Right lobe of liver (tissue), 6 donors: ENCODE measurements around the gene TMED4. TPM values are rescaled to one million over a fixed set of nuclear protein-coding genes. Genes with fewer than 3 reads are reported as not detected.
"Not testable (repeated sequence)": the region's sequence is repeated elsewhere in the genome, so short reads cannot be mapped to it uniquely, and the experiment has no call there.

Experiments used
- ATAC-seq, 4 donors: fragments of 200-7000 bp; cut with Tn5 transposase; one replicate each; pipeline ENCODE4 v1.9.1; 2020; ENCODE audit warnings: mild to moderate bottlenecking in 4 of 4, moderate library complexity in 4 of 4
- DNase-seq, 3 donors: peaks; one replicate each; pipeline ENCODE4 v3.0.0-alpha.2; 2020
- H3K27ac ChIP-seq, 3 donors: fragments of 200-600 bp; one replicate each; pipeline ENCODE4 v1.8.0; 2022
- H3K27me3 ChIP-seq, 2 donors: fragments of 200-600 bp; one replicate each; pipeline ENCODE4 v1.8.0; 2022
- H3K36me3 ChIP-seq, 4 donors: fragments of 200-600 bp; sonication (generic) in 1 of 4; one replicate each; pipeline versions ENCODE4 v1.5.1 to v1.8.0; 2017 to 2022; ENCODE audit warnings: control low read depth in 1 of 4
- H3K4me1 ChIP-seq, 4 donors: fragments of 200-600 bp; sonication (generic) in 1 of 4; one replicate each; pipeline versions ENCODE4 v1.5.1 to v1.8.0; 2017 to 2022; ENCODE audit warnings: control low read depth in 1 of 4
- H3K4me3 ChIP-seq, 3 donors: fragments of 200-600 bp; one replicate each; pipeline ENCODE4 v1.8.0; 2022
- H3K9me3 ChIP-seq, 4 donors: fragments of 200-600 bp; sonication (generic) in 1 of 4; one replicate each; pipeline versions ENCODE4 v1.5.1 to v1.8.0; 2017 to 2022; ENCODE audit warnings: control low read depth in 1 of 4
- POLR2A ChIP-seq: fragments of 450-650 bp; IDR thresholded peaks from one replicate; pipeline ENCODE4 v1.6.1; 2017; ENCODE audit warnings: antibody characterized with exemption, mild to moderate bottlenecking
- WGBS: methylation state at CpG from one replicate; pipeline ENCODE4 v1.1.6; 2018; ENCODE audit warnings: low coverage, low lambda C conversion rate; ENCODE audit not compliant: insufficient coverage; ENCODE audit errors: missing lambda C conversion rate; 5-methylcytosine and 5-hydroxymethylcytosine counted together
- intact Hi-C, 2 donors: fragments of 100-400 bp; cut with DNase I; formaldehyde crosslinking; loops; one replicate each; pipeline versions ENCODE4 v1.11.2 to v1.14.1; 2022
- total RNA-seq, 6 experiments: library from RNA; depleted of rRNA in 2 of 6; stranded (reverse); fragments of >200 nt in 2 of 6; fragmentation: NEBNext Ultra II Directional in 3 of 6; extraction: Animal tissue kit (Norgen Biotek cat#: 25700) in 3 of 6; gene quantifications; one replicate each; pipeline versions ENCODE4 v1.1.0 to v1.2.4, GENCODE V29; 2016 to 2023
- TF ChIP-seq, protein P1 (sequence below), 4 donors: fragments of 200-600 bp in 3 of 4; fragments of 450-650 bp in 1 of 4; IDR thresholded peaks; one replicate each; pipeline versions ENCODE4 v1.5.1 to v1.8.0; 2016 to 2022; ENCODE audit warnings: antibody characterized with exemption in 4 of 4, mild to moderate bottlenecking in 2 of 4
- donor health status: DM: no; HTN: yes; CAD: no.
- donor health status: DM: no; HTN: no; CAD: no.
- donor health status: DM: no; HTN: no; CAD: no.
- donor health status: DM: no; HTN: yes; CAD: no.
- donor health status: DM: no; HTN: yes; CAD: no.

TMED4 gene
- total RNA-seq, 6 experiments from 2014 or later: 32.5 to 91.1 (median 41.7) TPM

DNA sequence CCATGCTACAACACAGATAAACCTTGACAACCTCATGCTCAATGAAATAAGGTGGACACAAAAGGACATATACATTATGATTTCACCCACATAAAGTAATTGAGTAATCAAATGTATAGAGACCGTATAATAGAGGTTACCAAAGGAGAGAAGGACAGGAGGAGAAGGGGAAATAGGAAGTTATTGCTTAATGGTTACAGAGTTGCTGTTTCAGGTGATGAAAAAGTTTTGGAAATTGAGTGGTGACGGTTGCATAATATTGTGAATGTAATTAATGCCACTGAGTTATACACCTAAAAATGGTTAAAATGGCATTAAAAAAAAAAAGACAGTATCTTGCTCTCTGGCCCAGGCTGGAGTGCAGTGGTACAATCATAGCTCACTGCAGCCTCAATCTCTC, 22.9 kb upstream of the TMED4 start:
- Histone ChIP-seq H3K36me3 (no peaks in the 10 kb centered on the region), H3K27ac (no peak overlapping the region), H3K4me1 (peaks cover 0 to 11% (median 1%) of the 10 kb centered on the region in 4 donors), H3K27me3 (no peaks in the 10 kb centered on the region), H3K9me3 (no peaks in the 10 kb centered on the region), H3K4me3 (no peak overlapping the region)
- TF ChIP-seq POLR2A: no peak
- TF ChIP-seq, protein P1, sequence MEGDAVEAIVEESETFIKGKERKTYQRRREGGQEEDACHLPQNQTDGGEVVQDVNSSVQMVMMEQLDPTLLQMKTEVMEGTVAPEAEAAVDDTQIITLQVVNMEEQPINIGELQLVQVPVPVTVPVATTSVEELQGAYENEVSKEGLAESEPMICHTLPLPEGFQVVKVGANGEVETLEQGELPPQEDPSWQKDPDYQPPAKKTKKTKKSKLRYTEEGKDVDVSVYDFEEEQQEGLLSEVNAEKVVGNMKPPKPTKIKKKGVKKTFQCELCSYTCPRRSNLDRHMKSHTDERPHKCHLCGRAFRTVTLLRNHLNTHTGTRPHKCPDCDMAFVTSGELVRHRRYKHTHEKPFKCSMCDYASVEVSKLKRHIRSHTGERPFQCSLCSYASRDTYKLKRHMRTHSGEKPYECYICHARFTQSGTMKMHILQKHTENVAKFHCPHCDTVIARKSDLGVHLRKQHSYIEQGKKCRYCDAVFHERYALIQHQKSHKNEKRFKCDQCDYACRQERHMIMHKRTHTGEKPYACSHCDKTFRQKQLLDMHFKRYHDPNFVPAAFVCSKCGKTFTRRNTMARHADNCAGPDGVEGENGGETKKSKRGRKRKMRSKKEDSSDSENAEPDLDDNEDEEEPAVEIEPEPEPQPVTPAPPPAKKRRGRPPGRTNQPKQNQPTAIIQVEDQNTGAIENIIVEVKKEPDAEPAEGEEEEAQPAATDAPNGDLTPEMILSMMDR (IDR thresholded peaks at IDR 0.05): no peak
- DNase-seq: no peak
- 69% methylated on average over 2 of the region's 2 CpGs for WGBS
- ATAC-seq: no peak
- intact Hi-C loops: no loop called here

DNA sequence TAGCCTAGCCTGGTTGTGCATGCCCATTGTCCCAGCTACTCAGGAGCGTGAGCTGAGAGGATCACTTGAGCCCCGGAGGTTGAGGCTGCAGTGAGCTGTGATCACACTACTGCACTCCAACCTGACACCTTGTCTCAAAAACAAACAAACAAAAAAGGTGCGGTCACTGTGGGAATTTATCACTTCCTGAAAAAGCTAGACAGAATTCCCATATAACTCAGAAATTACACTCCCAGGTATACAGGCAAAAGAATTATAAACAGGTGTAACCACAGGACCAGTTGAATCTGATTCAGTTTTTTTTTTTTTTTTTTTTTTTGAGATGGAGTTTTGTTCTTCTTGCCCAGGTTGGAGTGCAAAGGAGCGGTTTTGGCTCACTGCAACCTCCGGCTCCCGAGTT, 21.2 kb upstream of the TMED4 start:
- H3K27ac ChIP-seq: no peak overlapping the region
- no peaks in the 10 kb centered on the region for H3K36me3 ChIP-seq
- H3K27me3 ChIP-seq: no peaks in the 10 kb centered on the region
- DNase-seq (no peak), ATAC-seq (no peak)
- no peak overlapping the region for H3K4me3 ChIP-seq
- TF ChIP-seq, protein P1 (IDR thresholded peaks at IDR 0.05): no peak
- no peak for TF ChIP-seq POLR2A
- no peaks in the 10 kb centered on the region for H3K9me3 ChIP-seq
- peaks cover 0 to 10% (median 1%) of the 10 kb centered on the region in 4 donors for H3K4me1 ChIP-seq
- 60% methylated on average over 6 of the region's 6 CpGs for WGBS
- intact Hi-C loops: no loop called here

DNA sequence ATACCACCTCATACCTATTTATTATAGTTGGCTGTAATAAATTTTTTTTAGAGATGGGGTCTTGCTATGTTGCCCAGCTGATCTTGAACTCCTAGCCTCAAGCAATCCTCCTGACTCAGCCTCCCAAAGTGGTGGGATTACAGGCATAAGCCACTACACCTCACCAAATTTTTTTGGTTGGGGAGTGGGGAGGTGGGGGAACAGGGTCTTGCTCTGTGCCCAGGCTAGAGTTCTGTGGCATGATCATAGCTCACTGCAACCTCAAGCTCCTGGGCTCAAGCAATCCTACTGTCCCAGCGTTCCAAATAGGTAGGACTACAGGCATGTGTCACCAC, 20.5 kb upstream of the TMED4 start:
- ATAC-seq (no peak), DNase-seq (no peak)
- no peaks in the 10 kb centered on the region for H3K27me3 ChIP-seq
- TF ChIP-seq, protein P1 (IDR thresholded peaks at IDR 0.05): no peak
- no peak for TF ChIP-seq POLR2A
- H3K27ac ChIP-seq: no peak overlapping the region
- no peaks in the 10 kb centered on the region for H3K9me3 ChIP-seq
- H3K4me3 ChIP-seq: no peak overlapping the region
- peaks cover 0 to 4% (median 1%) of the 10 kb centered on the region in 4 donors for H3K4me1 ChIP-seq
- no peaks in the 10 kb centered on the region for H3K36me3 ChIP-seq
- intact Hi-C loops: no loop called here
- WGBS: 33% methylated on average over 1 of the region's 1 CpG

DNA sequence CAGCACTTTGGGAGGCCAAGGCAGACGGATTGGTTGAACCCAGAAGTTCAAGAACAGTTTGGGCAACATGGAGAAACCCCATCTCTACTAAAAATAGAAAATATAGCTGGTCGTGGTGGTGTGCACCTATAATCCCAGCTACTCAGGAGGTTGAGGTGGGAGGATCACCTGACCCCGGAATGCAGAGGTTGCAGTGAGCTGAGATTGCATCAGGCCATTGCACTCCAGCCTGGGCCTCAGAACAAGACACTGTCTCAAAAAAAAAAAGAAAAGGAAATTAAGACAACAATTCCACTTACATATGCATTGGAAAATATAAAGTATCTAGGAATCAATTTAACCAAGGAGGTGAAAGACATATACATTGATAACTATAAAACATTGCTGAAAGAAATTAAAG, 17.2 kb upstream of the TMED4 start:
- WGBS: 83% methylated on average over 1 of the region's 3 CpGs
- no peaks in the 10 kb centered on the region for H3K36me3 ChIP-seq
- no peaks in the 10 kb centered on the region for H3K4me1 ChIP-seq
- DNase-seq (no peak), ATAC-seq (no peak)
- no peak overlapping the region for H3K4me3 ChIP-seq
- TF ChIP-seq POLR2A: no peak
- TF ChIP-seq, protein P1 (IDR thresholded peaks at IDR 0.05): no peak
- no peaks in the 10 kb centered on the region for H3K27me3 ChIP-seq
- no peak overlapping the region for H3K27ac ChIP-seq
- H3K9me3 ChIP-seq: no peaks in the 10 kb centered on the region
- intact Hi-C loops: no loop called here

DNA sequence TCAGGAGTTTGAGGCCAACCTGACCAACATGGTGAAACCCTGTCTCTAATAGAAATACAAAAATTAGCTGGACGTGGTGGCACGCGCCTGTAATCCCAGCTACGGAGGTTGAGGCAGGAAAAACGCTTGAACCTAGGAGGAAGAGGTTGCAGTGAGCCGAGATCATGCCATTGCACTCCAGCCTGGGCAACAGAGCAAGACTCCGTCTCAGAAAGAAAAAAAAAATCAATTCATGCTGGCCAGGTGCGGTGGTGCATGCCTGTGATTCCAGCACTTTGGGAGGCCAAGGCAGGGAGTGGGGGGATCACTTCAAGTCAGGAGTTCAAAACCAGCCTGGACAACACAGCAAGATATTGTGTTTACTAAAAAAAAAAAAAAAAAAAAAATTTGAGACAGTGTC, 15.2 kb upstream of the TMED4 start:
- ATAC-seq, H3K4me1 ChIP-seq, H3K27ac ChIP-seq, DNase-seq, H3K4me3 ChIP-seq, H3K27me3 ChIP-seq, H3K36me3 ChIP-seq, H3K9me3 ChIP-seq, intact Hi-C loops: not testable (repeated sequence)
- WGBS: 86% methylated on average over 8 of the region's 8 CpGs
